ENCODE measurements around the gene NUDCD3. TPM values are rescaled to one million over a fixed set of nuclear protein-coding genes. Genes with fewer than 3 reads are reported as not detected.

NUDCD3 gene
- total and polyA plus RNA-seq, 2 experiments from 2014 or later: 35.7 to 42.7 TPM

DNA sequence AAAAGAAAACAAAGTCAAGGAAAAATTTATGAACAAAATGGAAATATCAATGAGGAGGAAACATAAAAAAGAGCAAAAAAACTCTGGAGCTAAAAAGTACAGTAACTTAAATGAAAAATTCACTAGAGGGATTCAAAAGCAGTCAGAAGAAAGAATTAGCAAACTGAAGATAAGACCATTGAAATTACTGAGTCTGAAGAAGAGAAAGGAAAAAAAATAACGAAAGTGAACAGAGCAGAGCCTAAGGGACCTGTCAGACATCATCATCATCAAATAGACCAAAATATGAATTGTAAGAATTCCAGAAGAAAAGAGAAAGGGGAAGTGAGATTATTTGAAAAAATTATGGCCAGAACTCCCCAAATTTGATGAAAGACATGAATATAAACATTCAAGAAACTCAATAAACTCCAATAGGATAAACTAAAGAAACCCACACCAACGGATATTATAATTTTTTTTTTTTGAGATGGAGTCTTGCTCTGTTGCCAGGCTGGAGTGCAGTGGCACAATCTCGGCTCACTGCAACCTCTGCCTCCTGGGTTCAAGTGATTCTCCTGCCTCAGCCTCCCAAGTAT, 34.4 kb upstream of the NUDCD3 start (continued):
- TF ChIP-seq POLR2AphosphoS5 (IDR thresholded peaks at IDR 0.05; ENCODE audit: low read depth) (no peak), JUNB (IDR thresholded peaks at IDR 0.05; ENCODE audit: unreplicated experiment) (no peak)

DNA sequence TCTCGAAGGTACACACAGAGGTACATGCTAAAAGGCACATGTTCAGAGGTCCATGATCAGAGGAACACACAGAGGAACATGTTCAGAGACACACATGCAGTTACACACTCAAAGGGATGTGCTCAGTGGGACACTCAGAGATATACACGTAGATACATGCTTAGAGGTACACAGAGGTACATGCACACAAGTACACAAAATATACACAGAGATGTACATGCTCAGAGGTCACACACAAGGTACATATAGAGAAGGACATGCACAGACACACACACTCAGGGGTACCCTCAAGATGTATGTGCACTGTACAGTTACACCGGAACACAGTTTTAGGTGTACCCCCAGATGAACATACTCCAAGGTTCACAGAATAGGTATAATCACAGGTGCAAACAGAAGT, 31.9 kb upstream of the NUDCD3 start:
- Histone ChIP-seq H4K20me1 (replicated peaks; ENCODE audit: insufficient read depth) (no peaks in the 10 kb centered on the region), H3F3A (replicated peaks; ENCODE audit: low read depth) (no peaks in the 10 kb centered on the region), H3K4me3 (no peak overlapping the region), H3K79me2 (replicated peaks; ENCODE audit: insufficient read depth) (no peaks in the 10 kb centered on the region), H3K36me3 (ENCODE audit: insufficient read depth) (no peaks in the 10 kb centered on the region), H3K27me3 (ENCODE audit: insufficient read depth) (no peaks in the 10 kb centered on the region), H3K27ac (ENCODE audit: low read depth) (no peak overlapping the region), H3K9me2 (ENCODE audit: insufficient read depth) (no peaks in the 10 kb centered on the region), H2AFZ (no peak overlapping the region), H3K4me2 (no peak overlapping the region), H3K4me1 (ENCODE audit: insufficient read depth) (no peaks in the 10 kb centered on the region)
- ATAC-seq (no peak), DNase-seq (ENCODE audit: low spot score) (no peak)
- H3K9me3 Mint-ChIP-seq: peaks cover 19% of the 10 kb centered on the region
- 0 out of 3 replicates have a peak, but pooled peaks cover 4% of the 10 kb centered on the region for H3K36me3 Mint-ChIP-seq (ENCODE audit: low read depth)
- H3K4me1 Mint-ChIP-seq: no peaks in the 10 kb centered on the region
- no peak overlapping the region for H3K4me3 Mint-ChIP-seq
- no peaks in the 10 kb centered on the region for H3K27me3 Mint-ChIP-seq (ENCODE audit: insufficient read depth, low read depth, poor library complexity)
- H3K27ac Mint-ChIP-seq: no peak overlapping the region
- no peak for TF ChIP-seq STAT1 (IDR thresholded peaks at IDR 0.05; ENCODE audit: unreplicated experiment)
- TF ChIP-seq, protein P1, sequence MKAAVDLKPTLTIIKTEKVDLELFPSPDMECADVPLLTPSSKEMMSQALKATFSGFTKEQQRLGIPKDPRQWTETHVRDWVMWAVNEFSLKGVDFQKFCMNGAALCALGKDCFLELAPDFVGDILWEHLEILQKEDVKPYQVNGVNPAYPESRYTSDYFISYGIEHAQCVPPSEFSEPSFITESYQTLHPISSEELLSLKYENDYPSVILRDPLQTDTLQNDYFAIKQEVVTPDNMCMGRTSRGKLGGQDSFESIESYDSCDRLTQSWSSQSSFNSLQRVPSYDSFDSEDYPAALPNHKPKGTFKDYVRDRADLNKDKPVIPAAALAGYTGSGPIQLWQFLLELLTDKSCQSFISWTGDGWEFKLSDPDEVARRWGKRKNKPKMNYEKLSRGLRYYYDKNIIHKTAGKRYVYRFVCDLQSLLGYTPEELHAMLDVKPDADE (IDR thresholded peaks at IDR 0.05): no peak
- no peak for TF ChIP-seq JUNB (IDR thresholded peaks at IDR 0.05; ENCODE audit: unreplicated experiment)
- TF ChIP-seq, protein P2, sequence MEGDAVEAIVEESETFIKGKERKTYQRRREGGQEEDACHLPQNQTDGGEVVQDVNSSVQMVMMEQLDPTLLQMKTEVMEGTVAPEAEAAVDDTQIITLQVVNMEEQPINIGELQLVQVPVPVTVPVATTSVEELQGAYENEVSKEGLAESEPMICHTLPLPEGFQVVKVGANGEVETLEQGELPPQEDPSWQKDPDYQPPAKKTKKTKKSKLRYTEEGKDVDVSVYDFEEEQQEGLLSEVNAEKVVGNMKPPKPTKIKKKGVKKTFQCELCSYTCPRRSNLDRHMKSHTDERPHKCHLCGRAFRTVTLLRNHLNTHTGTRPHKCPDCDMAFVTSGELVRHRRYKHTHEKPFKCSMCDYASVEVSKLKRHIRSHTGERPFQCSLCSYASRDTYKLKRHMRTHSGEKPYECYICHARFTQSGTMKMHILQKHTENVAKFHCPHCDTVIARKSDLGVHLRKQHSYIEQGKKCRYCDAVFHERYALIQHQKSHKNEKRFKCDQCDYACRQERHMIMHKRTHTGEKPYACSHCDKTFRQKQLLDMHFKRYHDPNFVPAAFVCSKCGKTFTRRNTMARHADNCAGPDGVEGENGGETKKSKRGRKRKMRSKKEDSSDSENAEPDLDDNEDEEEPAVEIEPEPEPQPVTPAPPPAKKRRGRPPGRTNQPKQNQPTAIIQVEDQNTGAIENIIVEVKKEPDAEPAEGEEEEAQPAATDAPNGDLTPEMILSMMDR (conservative IDR thresholded peaks at IDR 0.05; ENCODE audit: low read depth in 2 of 2): no peak
- no peak for TF ChIP-seq CREB1 (CRISPR knock-in tag; IDR thresholded peaks at IDR 0.05; ENCODE audit: low read depth)
- no peak for TF ChIP-seq EZH2phosphoT487 (IDR thresholded peaks at IDR 0.05; ENCODE audit: unreplicated experiment)
- no peak for TF ChIP-seq NANOG (IDR thresholded peaks at IDR 0.05; ENCODE audit: borderline replicate concordance)
- TF ChIP-seq, protein P3, sequence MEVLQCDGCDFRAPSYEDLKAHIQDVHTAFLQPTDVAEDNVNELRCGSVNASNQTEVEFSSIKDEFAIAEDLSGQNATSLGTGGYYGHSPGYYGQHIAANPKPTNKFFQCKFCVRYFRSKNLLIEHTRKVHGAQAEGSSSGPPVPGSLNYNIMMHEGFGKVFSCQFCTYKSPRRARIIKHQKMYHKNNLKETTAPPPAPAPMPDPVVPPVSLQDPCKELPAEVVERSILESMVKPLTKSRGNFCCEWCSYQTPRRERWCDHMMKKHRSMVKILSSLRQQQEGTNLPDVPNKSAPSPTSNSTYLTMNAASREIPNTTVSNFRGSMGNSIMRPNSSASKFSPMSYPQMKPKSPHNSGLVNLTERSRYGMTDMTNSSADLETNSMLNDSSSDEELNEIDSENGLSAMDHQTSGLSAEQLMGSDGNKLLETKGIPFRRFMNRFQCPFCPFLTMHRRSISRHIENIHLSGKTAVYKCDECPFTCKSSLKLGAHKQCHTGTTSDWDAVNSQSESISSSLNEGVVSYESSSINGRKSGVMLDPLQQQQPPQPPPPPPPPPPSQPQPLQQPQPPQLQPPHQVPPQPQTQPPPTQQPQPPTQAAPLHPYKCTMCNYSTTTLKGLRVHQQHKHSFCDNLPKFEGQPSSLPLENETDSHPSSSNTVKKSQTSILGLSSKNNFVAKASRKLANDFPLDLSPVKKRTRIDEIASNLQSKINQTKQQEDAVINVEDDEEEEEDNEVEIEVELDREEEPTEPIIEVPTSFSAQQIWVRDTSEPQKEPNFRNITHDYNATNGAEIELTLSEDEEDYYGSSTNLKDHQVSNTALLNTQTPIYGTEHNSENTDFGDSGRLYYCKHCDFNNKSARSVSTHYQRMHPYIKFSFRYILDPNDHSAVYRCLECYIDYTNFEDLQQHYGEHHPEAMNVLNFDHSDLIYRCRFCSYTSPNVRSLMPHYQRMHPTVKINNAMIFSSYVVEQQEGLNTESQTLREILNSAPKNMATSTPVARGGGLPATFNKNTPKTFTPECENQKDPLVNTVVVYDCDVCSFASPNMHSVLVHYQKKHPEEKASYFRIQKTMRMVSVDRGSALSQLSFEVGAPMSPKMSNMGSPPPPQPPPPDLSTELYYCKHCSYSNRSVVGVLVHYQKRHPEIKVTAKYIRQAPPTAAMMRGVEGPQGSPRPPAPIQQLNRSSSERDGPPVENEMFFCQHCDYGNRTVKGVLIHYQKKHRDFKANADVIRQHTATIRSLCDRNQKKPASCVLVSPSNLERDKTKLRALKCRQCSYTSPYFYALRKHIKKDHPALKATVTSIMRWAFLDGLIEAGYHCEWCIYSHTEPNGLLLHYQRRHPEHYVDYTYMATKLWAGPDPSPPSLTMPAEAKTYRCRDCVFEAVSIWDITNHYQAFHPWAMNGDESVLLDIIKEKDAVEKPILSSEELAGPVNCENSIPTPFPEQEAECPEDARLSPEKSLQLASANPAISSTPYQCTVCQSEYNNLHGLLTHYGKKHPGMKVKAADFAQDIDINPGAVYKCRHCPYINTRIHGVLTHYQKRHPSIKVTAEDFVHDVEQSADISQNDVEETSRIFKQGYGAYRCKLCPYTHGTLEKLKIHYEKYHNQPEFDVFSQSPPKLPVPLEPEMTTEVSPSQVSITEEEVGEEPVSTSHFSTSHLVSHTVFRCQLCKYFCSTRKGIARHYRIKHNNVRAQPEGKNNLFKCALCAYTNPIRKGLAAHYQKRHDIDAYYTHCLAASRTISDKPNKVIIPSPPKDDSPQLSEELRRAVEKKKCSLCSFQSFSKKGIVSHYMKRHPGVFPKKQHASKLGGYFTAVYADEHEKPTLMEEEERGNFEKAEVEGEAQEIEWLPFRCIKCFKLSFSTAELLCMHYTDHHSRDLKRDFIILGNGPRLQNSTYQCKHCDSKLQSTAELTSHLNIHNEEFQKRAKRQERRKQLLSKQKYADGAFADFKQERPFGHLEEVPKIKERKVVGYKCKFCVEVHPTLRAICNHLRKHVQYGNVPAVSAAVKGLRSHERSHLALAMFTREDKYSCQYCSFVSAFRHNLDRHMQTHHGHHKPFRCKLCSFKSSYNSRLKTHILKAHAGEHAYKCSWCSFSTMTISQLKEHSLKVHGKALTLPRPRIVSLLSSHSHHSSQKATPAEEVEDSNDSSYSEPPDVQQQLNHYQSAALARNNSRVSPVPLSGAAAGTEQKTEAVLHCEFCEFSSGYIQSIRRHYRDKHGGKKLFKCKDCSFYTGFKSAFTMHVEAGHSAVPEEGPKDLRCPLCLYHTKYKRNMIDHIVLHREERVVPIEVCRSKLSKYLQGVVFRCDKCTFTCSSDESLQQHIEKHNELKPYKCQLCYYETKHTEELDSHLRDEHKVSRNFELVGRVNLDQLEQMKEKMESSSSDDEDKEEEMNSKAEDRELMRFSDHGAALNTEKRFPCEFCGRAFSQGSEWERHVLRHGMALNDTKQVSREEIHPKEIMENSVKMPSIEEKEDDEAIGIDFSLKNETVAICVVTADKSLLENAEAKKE (CRISPR knock-in tag; IDR thresholded peaks at IDR 0.05): no peak
- TF ChIP-seq ZNF114 (CRISPR knock-in tag; IDR thresholded peaks at IDR 0.05): no peak
